Thyroid gland (tissue), 4 donors: ENCODE results near the gene SIVA1. TPM values are rescaled to one million over a fixed set of nuclear protein-coding genes. Genes with fewer than 3 reads are reported as not detected.

ENCODE experiments used
- DNase-seq, 2 donors: peaks; one replicate each; pipeline ENCODE4 v3.0.0-alpha.2; 2019
- H3K27ac ChIP-seq, 3 donors: fragments of 200-600 bp; sonication (generic); 1 replicate in 2 of 3; 2 replicates in 1 of 3; pipeline ENCODE4 v1.5.1; 2016 to 2019; ENCODE audit warnings: mild to moderate bottlenecking in 1 of 3, moderate library complexity in 1 of 3
- H3K27me3 ChIP-seq: fragments of 200-600 bp; sonication (generic); one replicate; pipeline ENCODE4 v1.5.1; 2019
- H3K36me3 ChIP-seq, 2 donors: fragments of 200-600 bp; sonication (generic); one replicate each; pipeline ENCODE4 v1.5.1; 2016 to 2019
- H3K4me1 ChIP-seq, 2 donors: fragments of 200-600 bp; sonication (generic); one replicate each; pipeline ENCODE4 v1.5.1; 2017 to 2019
- H3K4me3 ChIP-seq, 3 donors: fragments of 200-600 bp; sonication (generic); replicated peaks in 1 of 3; 1 replicate in 2 of 3; 2 replicates in 1 of 3; pipeline ENCODE4 v1.5.1; 2016; ENCODE audit warnings: mild to moderate bottlenecking in 1 of 3
- H3K9me3 ChIP-seq: fragments of 200-600 bp; sonication (generic); one replicate; pipeline ENCODE4 v1.5.1; 2017
- POLR2A ChIP-seq, 2 donors: fragments of 450-650 bp; IDR thresholded peaks; one replicate each; pipeline ENCODE4 v1.6.1; 2017; ENCODE audit warnings: antibody characterized with exemption in 2 of 2, mild to moderate bottlenecking in 2 of 2, moderate library complexity in 1 of 2
- WGBS, 2 donors: methylation state at CpG; one replicate each; pipeline ENCODE4 v1.1.5; 2017; 5-methylcytosine and 5-hydroxymethylcytosine counted together
- intact Hi-C: fragments of 100-400 bp; cut with DNase I; formaldehyde crosslinking; loops from one replicate; pipeline ENCODE4 v1.15.1; 2023
- total RNA-seq, 4 donors: library from RNA; depleted of rRNA; stranded (reverse); fragments of >200 nt; gene quantifications; one replicate each; pipeline ENCODE4 v1.2.3, GENCODE V29; 2016
- TF ChIP-seq, protein P1 (sequence below), 6 experiments: fragments of 200-600 bp in 3 of 6; fragments of 450-650 bp in 3 of 6; sonication (generic) in 3 of 6; IDR thresholded peaks; one replicate each; pipeline ENCODE4 v1.5.1; 2016 to 2019; ENCODE audit warnings: antibody characterized with exemption in 6 of 6, mild to moderate bottlenecking in 2 of 6, inconsistent platforms in 1 of 6, moderate library complexity in 1 of 6

Gene SIVA1
- total RNA-seq, 4 donors from 2014 or later = 137 to 388 (median 239) TPM

DNA sequence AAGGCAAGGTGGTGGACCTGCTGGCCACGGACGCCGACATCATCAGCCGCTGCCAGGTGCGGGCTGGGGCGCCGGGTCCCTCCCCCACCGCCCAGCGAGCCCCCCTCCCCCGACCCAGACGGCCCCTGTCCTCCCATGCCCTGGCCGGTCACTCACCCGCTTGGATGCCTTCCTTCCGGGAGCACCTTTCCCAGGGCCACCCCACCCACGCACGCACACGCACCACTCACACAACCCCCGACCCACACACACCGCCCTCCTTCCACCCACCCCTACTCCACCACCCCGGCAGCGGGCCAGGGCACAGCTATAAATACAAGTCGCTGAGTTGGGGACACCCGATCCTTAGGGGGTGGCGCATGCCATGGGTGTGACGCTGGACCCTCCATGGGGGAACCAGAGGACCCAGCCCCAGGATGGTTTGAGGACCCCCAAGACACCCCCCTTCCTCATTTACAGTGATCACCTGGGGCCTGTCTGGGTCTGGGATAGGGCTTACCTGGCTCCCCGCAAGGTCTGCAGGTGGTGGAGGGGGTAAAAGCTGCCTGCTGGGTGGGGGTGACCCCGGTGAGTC lies 28.5 kb upstream of the SIVA1 start:
- TF ChIP-seq, protein P1, sequence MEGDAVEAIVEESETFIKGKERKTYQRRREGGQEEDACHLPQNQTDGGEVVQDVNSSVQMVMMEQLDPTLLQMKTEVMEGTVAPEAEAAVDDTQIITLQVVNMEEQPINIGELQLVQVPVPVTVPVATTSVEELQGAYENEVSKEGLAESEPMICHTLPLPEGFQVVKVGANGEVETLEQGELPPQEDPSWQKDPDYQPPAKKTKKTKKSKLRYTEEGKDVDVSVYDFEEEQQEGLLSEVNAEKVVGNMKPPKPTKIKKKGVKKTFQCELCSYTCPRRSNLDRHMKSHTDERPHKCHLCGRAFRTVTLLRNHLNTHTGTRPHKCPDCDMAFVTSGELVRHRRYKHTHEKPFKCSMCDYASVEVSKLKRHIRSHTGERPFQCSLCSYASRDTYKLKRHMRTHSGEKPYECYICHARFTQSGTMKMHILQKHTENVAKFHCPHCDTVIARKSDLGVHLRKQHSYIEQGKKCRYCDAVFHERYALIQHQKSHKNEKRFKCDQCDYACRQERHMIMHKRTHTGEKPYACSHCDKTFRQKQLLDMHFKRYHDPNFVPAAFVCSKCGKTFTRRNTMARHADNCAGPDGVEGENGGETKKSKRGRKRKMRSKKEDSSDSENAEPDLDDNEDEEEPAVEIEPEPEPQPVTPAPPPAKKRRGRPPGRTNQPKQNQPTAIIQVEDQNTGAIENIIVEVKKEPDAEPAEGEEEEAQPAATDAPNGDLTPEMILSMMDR (IDR thresholded peaks at IDR 0.05) = no peak
- TF ChIP-seq POLR2A (IDR thresholded peaks at IDR 0.05) = no peak
- intact Hi-C loops = no loop called here

GRCh38 chr14:104724981-104725771 lies 27.8 kb upstream of the SIVA1 start:
- Histone ChIP-seq H3K9me3 (no peaks in the 10 kb centered on the region), H3K4me1 (peaks cover 15 to 24% of the 10 kb centered on the region in 2 donors), H3K27me3 (no peaks in the 10 kb centered on the region), H3K36me3 (no peaks in the 10 kb centered on the region), H3K4me3 (peak overlapping the region in 1 of 3 donors; percentile 69), H3K27ac (no peak overlapping the region)
- intact Hi-C loops = no loop called here
- TF ChIP-seq, protein P1 (IDR thresholded peaks at IDR 0.05) = peak in 1 of 6 experiments; percentile 16
- no peak for TF ChIP-seq POLR2A (IDR thresholded peaks at IDR 0.05)
- DNase-seq = peak; percentile 35 to 49
- WGBS, 2 donors = 63% methylated on average over 13 to 14 of the region's 24 CpGs

More for the DNA sequence above, 28.5 kb upstream of the SIVA1 start:
- WGBS, 2 donors = 1 to 8% methylated on average over 7 to 9 of the region's 27 CpGs
- Histone ChIP-seq H3K4me3 (peak overlapping the region; percentile 1 to 69 (median 61)), H3K36me3 (no peaks in the 10 kb centered on the region), H3K9me3 (no peaks in the 10 kb centered on the region), H3K4me1 (peaks cover 15 to 24% of the 10 kb centered on the region in 2 donors), H3K27me3 (no peaks in the 10 kb centered on the region), H3K27ac (peak overlapping the region in 2 of 3 donors; percentile 7 to 24)
- peak; percentile 52 to 72 for DNase-seq

DNA sequence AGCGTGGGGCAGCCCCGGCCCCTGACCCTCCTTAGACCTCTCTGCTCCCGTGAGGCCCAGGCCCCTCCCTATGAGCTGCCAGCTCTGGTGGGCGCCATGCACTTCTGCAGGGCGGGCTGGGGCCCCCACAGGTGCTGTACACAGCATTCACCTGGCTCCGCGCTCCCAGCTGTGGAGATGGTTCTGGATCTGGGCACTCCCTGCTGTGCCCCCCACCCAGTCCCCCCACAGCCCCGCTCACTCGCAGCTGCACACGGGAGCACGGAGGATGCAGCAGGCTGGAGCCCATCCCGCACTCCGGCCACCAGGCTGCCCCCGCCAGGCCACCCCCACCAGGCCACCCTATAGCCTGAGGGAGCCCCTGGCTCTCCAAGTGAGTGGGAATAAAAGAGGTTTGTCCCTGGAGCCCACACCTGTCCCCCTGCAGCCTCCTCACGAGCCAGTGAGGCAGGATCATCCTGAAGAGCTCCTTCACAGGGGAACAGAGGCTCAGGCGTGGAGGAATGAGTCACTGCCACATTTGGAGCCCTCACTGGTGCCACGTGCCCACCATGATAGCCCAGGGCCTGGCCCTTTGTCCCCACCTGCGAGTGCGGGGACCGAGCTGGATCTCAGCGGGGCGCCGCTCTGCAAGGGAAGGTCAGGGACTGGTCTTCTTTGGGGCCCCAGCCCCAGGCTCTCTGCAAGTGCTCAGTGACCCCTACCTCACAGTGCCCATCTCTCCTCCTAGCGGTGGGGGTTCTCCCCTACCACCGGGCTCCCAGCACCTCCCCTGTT lies 27.0 kb upstream of the SIVA1 start:
- H3K27ac ChIP-seq = no peak overlapping the region
- intact Hi-C loops = no loop called here
- H3K4me1 ChIP-seq = peaks cover 15 to 24% of the 10 kb centered on the region in 2 donors
- WGBS, 2 donors = 82 to 85% methylated on average over 10 to 12 of the region's 25 CpGs
- H3K9me3 ChIP-seq = no peaks in the 10 kb centered on the region
- H3K27me3 ChIP-seq = no peaks in the 10 kb centered on the region
- DNase-seq = no peak
- no peak for TF ChIP-seq POLR2A (IDR thresholded peaks at IDR 0.05)
- TF ChIP-seq, protein P1 (IDR thresholded peaks at IDR 0.05) = no peak
- no peak overlapping the region for H3K4me3 ChIP-seq
- H3K36me3 ChIP-seq = no peaks in the 10 kb centered on the region

GRCh38 chr14:104726600-104727451 lies 26.1 kb upstream of the SIVA1 start:
- Histone ChIP-seq H3K9me3 (no peaks in the 10 kb centered on the region), H3K27ac (no peak overlapping the region), H3K4me1 (peaks cover 15 to 32% of the 10 kb centered on the region in 2 donors), H3K27me3 (no peaks in the 10 kb centered on the region), H3K36me3 (no peaks in the 10 kb centered on the region), H3K4me3 (no peak overlapping the region)
- no peak for TF ChIP-seq POLR2A (IDR thresholded peaks at IDR 0.05)
- TF ChIP-seq, protein P1 (IDR thresholded peaks at IDR 0.05) = no peak
- 86 to 88% methylated on average over 13 to 19 of the region's 21 CpGs for WGBS, 2 donors
- intact Hi-C loops = no loop called here
- no peak for DNase-seq
